Stimulated activated CD8-positive, alpha-beta memory T cell treated with anti-CD3 and anti-CD28 coated beads, Interleukin-2, amount 100 ng/mL, for 48 hours (primary cell): Measurements from ENCODE around the gene LMBR1.

ENCODE experiments used
- DNase-seq, 2 donors: peaks; one replicate each; pipeline ENCODE4 v3.0.0-alpha.2; 2020; ENCODE audit warnings: low read depth in 2 of 2

Gene LMBR1

GRCh38 chr7:156802214-156802613 is 90.8 kb downstream of the LMBR1 start:
- no peak for DNase-seq

DNA sequence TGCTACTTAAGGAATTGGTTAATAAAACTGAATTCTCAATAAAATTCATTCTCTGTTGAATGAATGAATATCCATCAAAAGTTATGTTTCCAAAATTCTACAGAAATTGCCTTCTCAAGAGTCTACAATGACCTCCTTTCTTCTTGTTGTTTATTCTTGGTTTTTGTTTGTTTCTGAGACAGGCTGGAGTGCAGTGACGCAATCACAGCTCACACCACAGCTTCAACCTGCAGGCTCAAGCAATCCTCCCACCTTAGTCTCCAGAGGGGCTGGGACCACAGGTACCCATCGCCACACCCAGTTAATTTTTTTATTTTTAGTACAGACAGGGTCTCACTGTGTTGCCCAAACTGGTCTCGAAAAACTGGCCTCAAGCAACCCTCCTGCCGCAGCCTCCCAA is 97.6 kb downstream of the LMBR1 start:
- no peak for DNase-seq

GRCh38 chr7:156793334-156793733 is 99.6 kb downstream of the LMBR1 start:
- no peak for DNase-seq

DNA sequence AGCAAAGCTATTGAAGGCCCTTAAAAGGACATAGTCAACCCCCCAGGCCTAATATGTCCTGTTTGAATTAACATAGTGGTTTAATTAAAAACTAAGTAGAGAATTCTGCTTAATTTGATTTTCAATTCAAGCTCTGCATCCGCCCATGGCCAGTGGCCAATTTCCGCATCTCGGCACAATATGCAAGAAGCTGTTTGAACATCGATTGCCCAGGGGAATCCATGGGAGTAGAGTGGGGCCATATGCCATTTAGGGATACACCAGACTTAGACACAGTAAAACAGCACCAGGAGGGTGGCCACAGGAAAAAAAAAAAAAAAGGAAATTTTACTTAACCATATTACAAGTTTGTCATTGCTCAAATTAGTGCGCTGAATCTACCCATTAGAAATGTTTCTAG is 100.4 kb downstream of the LMBR1 start:
- DNase-seq = no peak

DNA sequence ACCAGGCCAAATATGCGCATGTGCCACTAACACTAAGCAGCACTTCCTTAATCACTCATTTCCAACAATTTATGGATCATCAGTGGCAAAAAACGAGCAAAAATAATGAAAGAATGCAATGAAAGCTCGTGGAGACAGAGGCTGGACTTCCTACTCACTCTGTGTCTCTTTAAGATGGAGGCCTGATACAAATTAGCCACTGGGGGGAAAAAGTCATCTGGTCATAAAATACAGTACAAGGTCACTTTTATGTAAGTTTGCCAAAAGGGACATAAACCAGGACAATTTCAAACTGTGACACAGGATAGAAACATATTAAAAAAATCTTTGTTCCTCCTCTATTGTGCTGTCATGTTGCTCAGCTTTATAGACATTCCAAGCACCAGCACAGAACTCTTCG is 101.7 kb downstream of the LMBR1 start:
- DNase-seq = no peak

DNA sequence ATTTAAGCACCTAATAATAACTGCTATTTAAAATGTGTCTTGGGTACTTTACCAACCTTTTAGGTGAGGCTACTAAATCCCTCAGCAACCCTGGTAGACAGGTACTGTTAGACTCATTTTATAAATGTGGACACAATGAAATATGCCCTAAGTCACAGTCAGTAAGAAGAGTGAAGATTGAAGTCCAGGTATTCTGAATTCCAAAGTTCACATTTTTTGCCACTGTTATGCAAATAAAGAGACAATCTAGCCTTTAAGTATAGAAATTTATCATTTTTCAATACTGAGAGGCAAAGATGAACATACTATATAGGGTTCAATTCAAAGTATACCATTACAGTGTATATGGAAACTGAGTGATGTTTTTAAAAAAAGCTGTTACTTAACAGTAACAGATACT is 102.7 kb downstream of the LMBR1 start:
- no peak for DNase-seq

GRCh38 chr7:156785998-156786543 is 106.9 kb downstream of the LMBR1 start:
- DNase-seq = no peak

- no peak for DNase-seq
These were observed 109.1 kb downstream of the LMBR1 start for GRCh38 chr7:156783864-156784263.

DNA sequence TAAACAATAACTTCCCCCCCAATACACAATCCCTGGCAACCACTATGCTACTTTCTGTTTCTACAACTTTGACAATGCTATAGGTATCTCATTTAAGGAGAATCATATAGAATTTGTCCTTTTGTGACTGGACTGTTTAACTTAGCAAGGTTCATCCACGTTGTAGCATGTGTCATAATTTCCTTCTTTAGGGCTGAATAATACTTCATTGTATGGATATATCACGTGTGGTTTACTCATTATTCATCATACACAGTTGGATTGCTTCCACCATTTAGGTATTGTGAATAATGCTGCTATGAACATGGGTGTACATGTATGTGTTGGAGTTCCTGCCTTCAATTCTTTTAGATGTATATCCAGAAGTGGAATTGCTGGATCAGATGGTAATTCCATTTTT is 111.0 kb downstream of the LMBR1 start:
- no peak for DNase-seq

DNA sequence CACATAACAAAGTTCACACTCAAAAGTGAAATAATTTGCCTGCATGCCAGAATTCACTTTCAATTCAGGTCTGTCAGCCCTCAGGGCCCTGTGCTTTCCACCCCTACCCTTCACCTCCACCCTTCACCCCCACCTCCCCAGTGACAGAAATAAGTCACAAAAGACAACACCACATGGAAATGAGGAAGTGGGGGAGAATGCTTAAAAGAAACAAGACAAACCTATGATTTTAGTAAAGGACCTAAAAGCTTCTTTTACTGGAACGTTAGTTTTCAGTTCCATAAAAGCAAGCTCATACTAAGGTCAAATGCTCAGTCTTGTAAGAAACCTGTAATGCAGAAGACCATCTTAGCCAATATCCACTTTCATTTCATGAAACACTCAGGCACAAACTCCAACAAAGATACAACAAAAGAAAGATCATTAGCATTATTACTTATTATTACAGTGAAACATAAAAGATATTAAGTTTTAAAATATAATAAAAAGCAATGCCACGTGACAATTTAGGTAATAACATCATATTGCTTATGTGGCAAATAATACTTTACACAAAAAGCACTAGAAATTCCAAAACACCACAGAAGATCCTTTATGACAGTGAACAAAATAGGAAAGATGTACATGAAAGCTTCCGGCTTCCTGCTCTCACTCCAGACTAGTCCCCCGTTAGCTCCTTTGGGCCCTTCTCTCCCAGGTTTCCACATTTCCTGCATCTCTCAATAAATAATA is 112.1 kb downstream of the LMBR1 start:
- no peak for DNase-seq

- DNase-seq = no peak
These were observed 114.3 kb downstream of the LMBR1 start for GRCh38 chr7:156778668-156779067.

- DNase-seq = no peak
These were observed 114.8 kb downstream of the LMBR1 start for GRCh38 chr7:156778201-156778600.

DNA sequence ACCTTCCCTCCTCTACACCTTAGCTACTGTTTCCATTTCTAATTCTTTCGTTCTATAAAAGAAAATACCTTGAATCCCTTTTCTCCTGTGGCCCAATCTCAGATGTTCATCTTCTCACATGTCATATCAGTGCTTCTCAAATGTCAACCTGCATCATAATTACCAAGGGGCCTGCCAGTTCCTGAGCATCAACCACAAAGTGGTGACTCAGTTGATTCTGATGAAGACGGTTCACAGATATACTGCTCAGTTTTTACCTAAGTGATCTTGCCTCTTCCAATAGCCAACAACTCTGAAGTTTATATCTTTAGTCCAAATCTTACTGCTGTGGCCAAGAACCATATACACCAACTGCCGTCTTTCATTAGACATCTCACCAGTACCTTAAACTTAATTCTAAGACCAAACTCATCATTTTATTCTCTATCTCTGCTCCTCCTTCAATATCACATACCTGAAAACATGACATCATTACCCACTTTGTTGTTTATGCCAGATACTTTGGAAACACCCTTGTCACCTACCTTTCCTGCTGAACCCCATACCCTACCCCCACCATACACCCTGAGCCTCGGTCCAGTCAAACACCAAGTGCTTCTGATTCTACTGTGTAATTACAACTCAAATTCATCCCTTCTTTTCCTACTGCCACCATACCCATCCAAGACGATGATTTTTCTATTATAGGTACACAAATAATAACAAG is 115.5 kb downstream of the LMBR1 start:
- no peak for DNase-seq

DNA sequence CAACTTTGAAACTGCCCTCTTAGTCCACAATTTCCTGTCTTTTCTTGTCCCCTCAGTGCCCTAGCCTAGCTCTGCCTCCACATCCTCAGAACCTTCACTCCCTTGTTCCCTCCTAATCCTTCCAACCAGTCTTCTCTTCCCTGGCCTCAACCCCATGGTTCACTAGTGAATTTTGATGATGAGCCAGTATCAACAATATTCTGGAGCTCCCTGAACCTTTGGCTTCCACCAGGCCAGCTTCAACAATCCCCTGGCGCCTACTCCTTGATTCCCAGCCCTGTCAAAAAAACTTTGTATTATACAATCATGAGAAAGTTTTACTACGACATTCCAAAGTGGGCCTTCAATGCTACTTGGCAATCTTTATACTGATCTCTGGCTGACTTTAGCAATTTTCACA is 116.5 kb downstream of the LMBR1 start:
- no peak for DNase-seq

- DNase-seq = no peak
These were observed 119.0 kb downstream of the LMBR1 start for GRCh38 chr7:156773966-156774365.

GRCh38 chr7:156772725-156773124 is 120.3 kb downstream of the LMBR1 start:
- no peak for DNase-seq

GRCh38 chr7:156768698-156769472 is 124.1 kb downstream of the LMBR1 start:
- DNase-seq = no peak

DNA sequence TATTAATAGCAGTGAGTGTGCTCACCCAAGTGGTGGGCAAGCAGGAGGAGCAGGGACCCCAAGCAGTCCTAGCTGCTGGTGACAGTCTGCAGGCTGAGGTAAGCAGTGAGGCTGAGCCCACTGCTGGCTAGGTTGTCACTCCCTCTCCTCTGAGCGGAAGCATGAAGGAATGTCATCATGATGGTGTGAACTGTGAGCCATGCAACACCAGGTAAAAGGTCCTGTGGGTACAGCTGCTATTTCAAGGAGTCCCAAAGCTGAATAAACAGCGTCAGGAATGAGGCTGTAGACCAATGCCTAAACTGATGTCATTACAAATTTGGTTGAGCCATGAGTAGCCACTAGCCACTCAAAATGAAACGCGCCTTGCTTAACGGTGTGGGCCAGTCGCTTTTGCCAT is 126.3 kb downstream of the LMBR1 start:
- no peak for DNase-seq

DNA sequence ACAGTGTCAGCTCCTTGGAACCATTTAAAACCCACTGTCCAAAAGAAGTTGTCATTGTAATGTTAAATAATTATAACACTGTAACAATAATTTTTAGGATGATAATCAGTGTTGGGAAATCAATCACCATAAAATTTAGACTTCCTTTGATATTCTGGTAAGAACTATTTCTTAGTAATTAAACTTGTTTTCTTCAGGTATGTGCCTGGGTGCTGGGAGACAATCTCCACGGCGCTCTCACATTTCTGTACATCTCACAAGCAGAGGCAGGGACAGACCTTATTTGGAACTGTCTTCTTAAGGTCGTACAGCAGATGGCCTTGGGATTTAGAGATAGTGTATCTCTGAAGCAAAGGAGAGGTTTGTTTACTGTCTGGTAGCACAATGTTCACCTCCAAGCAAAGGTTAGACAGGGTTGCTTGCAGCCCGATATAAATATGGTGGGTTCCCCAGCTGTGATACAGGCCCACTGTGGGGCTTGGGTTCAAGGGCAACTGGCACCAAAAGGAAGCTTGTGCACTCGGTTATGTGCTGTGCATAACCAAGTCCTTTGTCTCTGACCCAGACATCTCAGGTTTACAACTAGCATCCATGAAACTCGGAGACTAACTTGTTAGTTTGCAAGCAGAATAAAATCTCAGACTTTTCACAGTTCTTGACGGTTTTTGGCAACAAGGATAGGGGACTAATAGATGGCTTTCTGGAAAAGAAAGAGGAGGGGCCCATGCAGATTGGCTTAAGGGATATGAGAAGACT is 126.9 kb downstream of the LMBR1 start:
- no peak for DNase-seq

GRCh38 chr7:156764766-156765165 is 128.2 kb downstream of the LMBR1 start:
- DNase-seq = no peak

DNA sequence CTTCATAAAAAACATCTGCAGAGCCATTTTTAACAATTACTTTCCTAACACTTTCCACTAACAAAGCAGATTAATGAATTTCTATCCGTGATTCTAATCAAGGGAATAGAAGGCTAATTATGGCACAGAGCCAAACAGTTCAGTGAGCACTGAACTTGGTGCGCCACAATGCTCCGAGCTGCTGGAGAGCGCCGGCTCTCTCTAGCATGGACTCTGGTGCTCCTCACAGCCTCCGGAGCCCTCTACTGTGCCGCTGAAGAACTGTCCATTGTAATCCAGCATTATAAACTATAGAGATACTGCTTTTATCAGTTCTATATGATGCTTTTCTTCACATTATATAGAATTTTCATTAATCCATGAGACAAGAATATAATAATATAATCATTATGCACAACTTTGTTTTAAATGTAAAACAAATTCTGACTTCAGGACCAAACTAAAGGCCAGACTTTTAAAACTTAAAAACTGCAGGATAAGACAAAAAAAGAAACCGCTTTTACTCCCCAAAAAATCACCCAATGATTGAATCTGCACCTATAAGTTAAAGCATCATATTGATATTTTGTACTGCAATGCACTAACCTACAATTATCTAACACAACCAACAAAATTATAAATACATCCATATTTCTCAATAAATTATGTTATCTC is 128.8 kb downstream of the LMBR1 start:
- DNase-seq = no peak
